ENCODE data around the gene MXD4.

MXD4 gene

DNA sequence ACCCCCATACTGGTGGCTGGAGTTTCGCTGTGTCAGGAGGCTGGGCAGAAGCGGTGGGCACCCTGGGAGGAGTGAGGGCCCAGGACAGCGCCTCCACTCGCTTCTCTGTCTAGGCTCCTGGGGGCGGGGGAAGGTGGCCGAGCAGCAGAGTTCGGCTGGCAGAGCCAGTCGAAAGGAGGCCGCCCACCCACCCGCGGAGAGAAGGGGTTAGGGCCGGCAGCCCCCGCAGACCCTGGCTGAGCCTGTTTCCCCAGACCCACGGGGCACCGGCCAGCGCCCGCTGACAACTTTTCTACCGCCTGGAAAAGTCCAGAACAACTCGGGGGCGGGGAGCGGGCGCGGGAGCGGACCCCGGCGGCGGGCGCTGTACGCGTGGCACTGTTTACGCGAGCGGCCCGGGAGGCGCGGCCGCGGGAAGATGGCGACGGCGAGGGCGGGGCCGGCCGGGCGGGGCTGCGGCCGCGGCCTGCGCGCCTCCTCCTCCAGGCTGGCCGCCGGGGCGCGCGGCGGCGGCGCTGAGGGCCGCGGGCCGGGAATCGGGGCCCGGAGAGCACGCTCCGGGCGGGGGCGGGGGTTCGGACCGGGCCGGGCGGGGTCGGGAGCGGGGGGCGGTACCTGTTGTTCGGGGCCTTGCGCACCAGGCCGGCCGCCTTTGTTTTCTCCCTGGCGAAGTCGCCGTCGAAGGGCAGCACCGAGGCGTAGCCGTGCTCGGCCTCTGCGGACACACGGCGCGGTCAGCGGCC is 628 bp downstream of the MXD4 start:
- DNase-seq = no peak

DNA sequence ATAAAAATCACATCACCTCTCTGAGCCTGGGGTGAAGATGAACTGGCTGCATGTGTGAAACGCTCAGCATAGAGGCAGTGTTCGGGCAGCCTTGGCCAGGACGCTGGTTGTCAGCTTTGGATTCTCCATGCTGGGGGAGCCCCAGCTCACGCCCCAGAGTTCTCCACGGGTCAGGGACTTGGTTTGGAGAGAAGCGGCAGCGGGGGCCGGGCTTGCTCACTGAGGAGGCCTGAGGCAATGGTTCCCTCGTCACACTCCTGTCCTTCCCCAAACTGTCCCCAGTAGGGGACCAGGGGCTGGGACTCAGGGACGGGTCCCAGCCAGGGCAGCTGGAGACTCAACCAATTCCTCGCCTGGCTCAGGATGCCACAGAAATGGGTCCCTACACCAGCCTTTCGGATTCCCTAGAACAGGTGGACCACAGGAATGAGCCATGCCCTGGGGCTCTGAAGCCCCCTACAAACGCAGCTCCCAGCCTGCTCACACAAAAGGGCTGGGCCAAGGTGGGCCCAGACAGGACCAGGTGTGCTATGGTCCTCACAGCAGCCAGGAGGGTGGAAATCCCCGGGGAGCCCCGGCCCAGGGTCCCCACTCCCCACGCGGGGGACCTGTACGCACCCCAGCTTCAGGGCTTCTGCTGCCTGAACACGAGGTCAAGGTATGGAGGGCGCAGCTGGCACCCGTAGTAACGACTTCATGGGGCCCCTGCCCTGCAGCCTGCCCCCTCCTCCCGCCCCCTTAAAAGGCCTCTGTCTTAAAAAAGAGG is 1.4 kb downstream of the MXD4 start:
- DNase-seq = no peak

DNA sequence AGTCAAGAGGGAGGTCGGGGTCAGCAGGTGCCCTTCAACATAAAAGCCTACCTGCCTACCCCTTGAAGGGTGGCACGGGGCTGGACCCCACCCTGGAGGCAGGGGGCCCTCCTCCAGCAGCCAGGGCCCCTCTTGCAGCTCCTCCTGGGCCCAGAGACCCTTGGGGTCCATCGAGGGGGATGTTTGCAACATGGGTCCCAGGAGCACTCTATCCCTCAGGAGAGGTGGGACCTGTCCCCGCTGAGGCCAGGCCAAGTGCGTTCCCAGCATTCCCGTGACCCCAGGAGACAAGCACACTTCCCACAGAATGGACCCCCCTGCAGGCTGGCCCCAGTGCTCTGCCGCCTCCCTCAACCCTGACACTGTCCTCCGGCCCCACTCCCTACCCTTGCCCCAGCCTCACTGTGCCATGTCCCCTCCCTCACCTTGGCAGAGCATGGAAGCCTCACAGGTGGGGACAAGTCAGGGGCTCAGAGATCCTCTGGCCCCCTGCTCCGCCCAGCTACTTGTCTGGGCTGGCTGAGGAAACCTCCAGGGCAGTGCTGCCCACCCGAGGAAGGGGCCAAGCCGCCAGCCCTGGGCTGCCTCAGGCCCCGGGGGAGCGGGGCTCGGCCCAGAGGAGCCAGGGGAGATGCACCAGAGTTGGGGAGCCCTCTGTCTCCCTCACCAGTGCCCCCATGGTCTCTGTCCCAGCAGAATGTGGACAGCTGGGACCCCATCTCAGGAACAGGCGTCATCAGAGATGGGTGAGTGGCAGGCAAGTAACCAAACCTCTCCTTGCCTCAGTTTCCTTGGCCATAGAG is 2.2 kb downstream of the MXD4 start:
- no peak for DNase-seq

DNA sequence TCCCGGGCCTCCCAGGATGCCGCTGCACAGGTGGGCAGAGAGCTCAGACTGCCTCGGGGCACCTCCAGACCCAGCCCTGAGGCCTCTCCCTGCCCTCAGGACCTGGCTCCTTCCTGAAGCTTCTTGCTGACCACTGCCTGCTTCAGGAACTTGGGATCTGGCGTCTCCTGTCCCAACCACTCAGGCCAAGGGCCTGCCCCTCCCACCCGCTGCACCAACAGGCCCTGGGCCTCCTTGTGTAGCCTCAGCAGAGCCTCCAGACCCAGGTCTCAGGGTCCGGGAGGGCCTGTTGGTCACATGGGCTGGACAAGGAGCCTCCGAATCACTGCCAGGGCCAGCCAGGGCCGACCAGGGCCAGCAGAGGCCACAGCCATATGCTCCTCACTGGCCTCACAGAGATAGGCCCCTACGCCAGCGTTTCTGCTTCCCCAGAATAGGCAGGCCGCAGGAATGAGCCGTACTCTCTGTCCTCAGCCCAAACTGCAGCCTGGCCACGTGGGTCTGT is 2.8 kb downstream of the MXD4 start:
- DNase-seq = no peak

GRCh38 chr4:2258091-2259035 is 3.5 kb downstream of the MXD4 start:
- DNase-seq = no peak

- DNase-seq = no peak
Observed at GRCh38 chr4:2257361-2258081, 4.4 kb downstream of the MXD4 start.

- no peak for DNase-seq
Observed at GRCh38 chr4:2256781-2257191, 5.1 kb downstream of the MXD4 start.

- DNase-seq = no peak
Observed at GRCh38 chr4:2256156-2256731, 5.7 kb downstream of the MXD4 start.

- DNase-seq = no peak
Observed at GRCh38 chr4:2255501-2256155, 6.3 kb downstream of the MXD4 start.

DNA sequence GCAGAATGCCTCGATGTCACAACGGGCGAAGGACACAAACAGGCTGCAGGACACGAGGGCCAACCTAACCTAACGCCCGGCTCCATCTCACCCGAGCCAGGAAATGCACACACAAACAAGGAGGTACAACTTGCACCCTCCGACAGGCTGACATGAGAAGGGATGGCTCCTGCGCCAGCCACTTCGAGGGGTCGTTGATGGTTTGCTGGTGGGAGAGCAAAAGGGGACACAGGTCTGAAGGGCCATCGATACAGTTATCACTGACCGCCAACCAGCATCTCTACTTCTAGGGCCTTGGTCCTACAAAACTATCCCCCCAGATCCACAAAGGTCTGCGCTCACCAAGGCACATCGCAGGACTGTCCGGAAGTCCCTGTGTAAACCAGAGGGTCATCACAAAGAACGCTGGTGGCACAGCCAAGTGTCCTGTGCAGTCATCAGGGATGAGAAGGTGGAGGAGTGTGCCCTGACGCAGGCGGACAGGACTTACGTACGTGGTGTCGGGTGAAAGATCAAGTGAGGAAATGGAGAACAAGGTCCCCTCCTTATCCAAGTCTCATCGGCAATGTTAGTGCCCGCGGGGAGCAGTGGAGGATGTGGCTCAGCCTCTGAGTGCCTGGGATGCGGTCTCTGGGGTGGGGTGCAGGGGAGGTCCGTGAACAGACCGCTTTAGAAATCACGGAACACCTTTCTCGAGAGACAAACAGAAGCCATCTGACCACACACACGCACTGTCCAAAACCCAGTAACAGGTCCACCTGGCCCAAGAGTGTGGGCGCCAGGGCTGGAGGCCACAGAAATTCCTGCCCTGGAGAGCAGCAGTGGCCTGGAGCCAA is 7.0 kb downstream of the MXD4 start:
- DNase-seq = no peak

GRCh38 chr4:2253160-2254084 is 8.5 kb downstream of the MXD4 start:
- no peak for DNase-seq

- no peak for DNase-seq
Observed at GRCh38 chr4:2252530-2253091, 9.3 kb downstream of the MXD4 start.

DNA sequence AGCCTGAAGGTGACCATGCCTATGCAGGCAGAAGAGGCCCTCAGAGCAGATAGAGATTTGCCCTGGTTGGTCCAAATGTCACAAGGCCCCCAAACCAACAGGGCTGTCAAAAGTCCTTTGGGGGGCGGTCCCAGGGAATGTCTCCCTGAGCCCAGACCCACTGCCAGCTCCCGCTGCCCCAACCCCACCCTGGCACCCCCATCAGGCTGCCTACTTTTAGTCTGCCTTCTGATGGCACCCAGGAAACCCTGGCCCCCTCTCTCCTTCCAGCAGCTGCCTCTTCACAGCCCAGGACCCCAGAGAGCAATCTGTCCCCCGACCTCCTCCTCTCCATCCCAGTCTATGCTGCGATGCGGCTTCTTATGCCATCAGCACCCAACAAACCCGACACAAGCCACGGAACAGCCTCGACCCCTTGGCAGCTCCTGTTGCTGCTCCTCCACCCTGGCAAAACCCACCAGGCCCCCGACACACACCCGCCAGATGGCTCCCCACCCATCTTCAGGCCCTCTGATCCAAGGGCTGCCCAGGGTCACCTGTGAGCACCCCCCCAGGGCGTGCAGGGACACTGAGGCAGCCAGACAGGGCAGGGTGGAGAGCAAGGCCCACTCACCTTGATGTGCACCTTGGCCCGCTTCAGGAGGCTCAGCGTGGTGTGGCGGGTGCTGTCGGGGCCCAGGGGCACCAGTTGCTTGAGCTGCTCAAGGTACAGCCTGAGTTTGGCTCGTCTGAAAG is 9.9 kb downstream of the MXD4 start:
- DNase-seq = no peak

DNA sequence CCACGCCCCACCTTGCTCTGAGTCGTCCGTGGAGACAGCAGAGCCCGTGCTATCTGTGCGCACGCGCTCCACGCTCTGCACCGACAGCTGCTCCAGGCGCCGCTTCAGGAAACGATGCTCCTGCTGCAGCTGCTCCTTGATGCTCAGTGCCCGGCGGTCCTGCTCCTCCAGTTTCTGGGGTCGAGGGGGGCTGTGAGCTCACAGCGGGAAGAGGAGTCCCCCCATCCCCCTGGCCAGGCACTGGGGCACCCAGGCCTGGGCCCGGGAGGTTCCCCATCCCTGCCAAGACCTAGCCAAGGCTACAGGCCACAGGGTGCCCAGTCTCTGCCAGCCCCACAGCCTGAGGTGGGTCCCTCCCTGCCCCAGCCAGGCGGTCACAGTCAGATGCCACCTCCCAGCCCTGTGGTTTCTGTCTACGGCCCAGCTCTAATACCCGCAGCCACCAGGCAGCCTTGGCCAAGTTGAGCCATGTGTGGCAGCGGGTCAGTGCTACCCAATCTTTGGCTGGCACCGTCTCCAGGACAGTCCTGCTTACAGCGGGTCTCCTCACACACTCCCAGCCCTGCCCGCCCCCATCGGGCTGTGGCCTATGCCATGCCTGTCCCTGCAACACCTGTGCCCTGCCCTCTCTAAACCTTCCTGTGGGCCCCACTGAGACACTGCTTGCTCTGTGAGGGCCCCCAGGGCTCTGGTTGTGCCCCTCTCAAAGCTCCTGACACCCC is 10.7 kb downstream of the MXD4 start:
- DNase-seq = no peak

DNA sequence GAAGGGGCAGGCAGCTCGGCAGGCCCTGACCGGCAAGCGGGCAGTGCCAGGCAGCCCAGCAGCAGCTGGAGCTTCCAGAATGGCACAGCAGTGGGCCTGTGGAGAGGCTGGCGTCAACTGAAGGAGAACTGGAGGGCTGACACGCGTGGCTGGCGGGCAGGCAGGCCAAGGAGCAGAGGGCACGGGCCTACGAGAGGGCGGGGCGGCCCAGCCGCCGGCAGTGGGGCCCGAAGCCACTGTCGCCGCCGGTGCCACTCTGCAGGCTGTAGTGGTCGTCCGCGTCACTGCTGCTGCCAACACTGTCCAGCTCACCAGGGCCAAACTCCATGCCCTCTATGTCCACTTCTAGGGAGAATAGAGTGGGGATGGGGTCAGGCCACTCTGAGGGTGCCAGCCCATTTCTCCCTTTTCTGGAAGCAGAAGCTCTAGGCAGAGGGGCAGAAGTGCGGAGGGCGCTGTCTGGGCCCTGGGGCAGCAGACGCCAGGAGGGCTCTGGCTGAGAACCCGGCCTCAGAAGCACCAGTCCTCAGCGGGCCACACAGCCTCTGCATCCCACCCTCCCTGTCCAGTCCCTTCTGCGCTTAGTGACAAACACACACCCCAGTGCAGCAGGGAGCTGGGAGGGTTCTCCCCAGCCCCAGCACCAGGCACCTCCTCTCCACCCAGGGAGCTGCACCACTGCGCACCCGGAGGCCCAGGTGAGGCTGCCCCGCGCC is 11.4 kb downstream of the MXD4 start:
- DNase-seq = no peak
